ENCODE results near the gene PTGFRN. TPM values are rescaled to one million over a fixed set of nuclear protein-coding genes. Genes with fewer than 3 reads are reported as not detected.

The PTGFRN gene
- total and polyA plus RNA-seq, 2 of the 4 experiments (the other 2 are of a cell fraction) = 0.90 to 1.1 TPM

GRCh38 chr1:116952738-116953275 is 43.1 kb downstream of the PTGFRN start:
- ChIA-PET POLR2A (ENCODE audit: unreplicated experiment) (no interaction called here), CTCF (no interaction called here)
- no peak overlapping the region for H3K56ac ChIP-seq (ENCODE audit: extremely low read depth, insufficient read depth, low read length)
- H3K14ac ChIP-seq (replicated peaks; ENCODE audit: low read depth, low read length) = no peak overlapping the region
- H3K4me3 ChIP-seq (ENCODE audit: insufficient read depth, low read depth, low read length) = no peak overlapping the region
- H3K4ac ChIP-seq (ENCODE audit: low read depth, low read length) = no peak overlapping the region
- DNase-seq (no peak), ATAC-seq (ENCODE audit: low read depth) (no peak)
- no peak overlapping the region for H4K8ac ChIP-seq (ENCODE audit: low read depth in 2 of 2, low read length in 2 of 2)
- no TSS peak for BruUV-seq (replicated peaks)
- H2AK9ac ChIP-seq (replicated peaks; ENCODE audit: low read depth, low read length, poor library complexity) = no peak overlapping the region
- H2AFZ ChIP-seq (replicated peaks; ENCODE audit: low read length, poor library complexity) = no peak overlapping the region
- no peak overlapping the region for H3K9ac ChIP-seq (ENCODE audit: low read depth, low read length)
- H2BK20ac ChIP-seq (ENCODE audit: low read depth, low read length) = no peak overlapping the region
- H2AK5ac ChIP-seq (ENCODE audit: low read depth, low read length) = no peak overlapping the region
- no peaks in the 10 kb centered on the region for H3K9me1 ChIP-seq (ENCODE audit: insufficient read depth, low read length)
- H2BK15ac ChIP-seq (ENCODE audit: low read depth, low read length) = no peak overlapping the region
- H3K4me2 ChIP-seq (ENCODE audit: low read depth, low read length) = no peak overlapping the region
- H2BK120ac ChIP-seq (ENCODE audit: low read depth, low read length) = no peak overlapping the region
- no peaks in the 10 kb centered on the region for H3K9me3 ChIP-seq (ENCODE audit: control insufficient read depth, insufficient read depth, low read length)
- in situ Hi-C loops (cut with MboI; ENCODE audit: low sequenced_read_pairs) = no loop called here
- no peak overlapping the region for H4K91ac ChIP-seq (ENCODE audit: insufficient read depth, low read depth, low read length)
- no peaks in the 10 kb centered on the region for H3K4me1 ChIP-seq (ENCODE audit: control insufficient read depth, insufficient read depth, low read length)
- no peaks in the 10 kb centered on the region for H4K20me1 ChIP-seq (ENCODE audit: insufficient read depth, low read length)
- H3K27me3 ChIP-seq (ENCODE audit: control insufficient read depth, insufficient read depth, low read length) = peaks cover 3% of the 10 kb centered on the region; the same call in 1 of the 2 replicates
- no peak overlapping the region for H4K5ac ChIP-seq (ENCODE audit: low read depth, low read length)
- no peak overlapping the region for H3K18ac ChIP-seq (ENCODE audit: low read depth, low read length)
- TF ChIP-seq MAFK (IDR thresholded peaks at IDR 0.05; ENCODE audit: low read depth, low read length) (no peak), NFE2L2 (IDR thresholded peaks at IDR 0.05; ENCODE audit: low read depth, low read length) (no peak), MXI1 (IDR thresholded peaks at IDR 0.05; ENCODE audit: borderline replicate concordance, low read depth, low read length) (no peak)
- TF ChIP-seq, protein P1, sequence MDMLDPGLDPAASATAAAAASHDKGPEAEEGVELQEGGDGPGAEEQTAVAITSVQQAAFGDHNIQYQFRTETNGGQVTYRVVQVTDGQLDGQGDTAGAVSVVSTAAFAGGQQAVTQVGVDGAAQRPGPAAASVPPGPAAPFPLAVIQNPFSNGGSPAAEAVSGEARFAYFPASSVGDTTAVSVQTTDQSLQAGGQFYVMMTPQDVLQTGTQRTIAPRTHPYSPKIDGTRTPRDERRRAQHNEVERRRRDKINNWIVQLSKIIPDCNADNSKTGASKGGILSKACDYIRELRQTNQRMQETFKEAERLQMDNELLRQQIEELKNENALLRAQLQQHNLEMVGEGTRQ (IDR thresholded peaks at IDR 0.05; ENCODE audit: low read depth, low read length) = no peak
- no peak overlapping the region for H3K23ac ChIP-seq (ENCODE audit: low read depth, low read length)
- no peaks in the 10 kb centered on the region for H3K36me3 ChIP-seq (ENCODE audit: control insufficient read depth, insufficient read depth, low read length)
- H2BK5ac ChIP-seq (ENCODE audit: low read depth, low read length, poor library complexity, severe bottlenecking) = no peak overlapping the region
- no peak overlapping the region for H3K27ac ChIP-seq (ENCODE audit: insufficient read depth, low read length)
- WGBS, 2 experiments (ENCODE audit: extremely low coverage in 2 of 2, insufficient read length in 1 of 2) = no CpG with 5 or more reads among the region's 2 CpGs
- dilution Hi-C loops (cut with HindIII; ENCODE audit: low sequenced_read_pairs, unreplicated experiment) = no loop called here
- no peaks in the 10 kb centered on the region for H3K79me1 ChIP-seq (ENCODE audit: low read depth in 1 of 2, low read length in 2 of 2)
- intact Hi-C loops (cut with micrococcal nuclease) = no loop called here
